GM11168 (cell line): ENCODE data around the gene CDC14A.
"Not testable (repeated sequence)": the region's sequence is repeated elsewhere in the genome, so short reads cannot be mapped to it uniquely, and the experiment has no call there.

ENCODE experiments used
- in situ Hi-C: fragments of 300-500 bp; cut with MboI; formaldehyde crosslinking; loops from one replicate; pipeline ENCODE4 v1.12.0; 2022; ENCODE audit warnings: low sequenced_read_pairs; ENCODE audit not compliant: unreplicated experiment

The CDC14A gene, protein sequence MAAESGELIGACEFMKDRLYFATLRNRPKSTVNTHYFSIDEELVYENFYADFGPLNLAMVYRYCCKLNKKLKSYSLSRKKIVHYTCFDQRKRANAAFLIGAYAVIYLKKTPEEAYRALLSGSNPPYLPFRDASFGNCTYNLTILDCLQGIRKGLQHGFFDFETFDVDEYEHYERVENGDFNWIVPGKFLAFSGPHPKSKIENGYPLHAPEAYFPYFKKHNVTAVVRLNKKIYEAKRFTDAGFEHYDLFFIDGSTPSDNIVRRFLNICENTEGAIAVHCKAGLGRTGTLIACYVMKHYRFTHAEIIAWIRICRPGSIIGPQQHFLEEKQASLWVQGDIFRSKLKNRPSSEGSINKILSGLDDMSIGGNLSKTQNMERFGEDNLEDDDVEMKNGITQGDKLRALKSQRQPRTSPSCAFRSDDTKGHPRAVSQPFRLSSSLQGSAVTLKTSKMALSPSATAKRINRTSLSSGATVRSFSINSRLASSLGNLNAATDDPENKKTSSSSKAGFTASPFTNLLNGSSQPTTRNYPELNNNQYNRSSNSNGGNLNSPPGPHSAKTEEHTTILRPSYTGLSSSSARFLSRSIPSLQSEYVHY

DNA sequence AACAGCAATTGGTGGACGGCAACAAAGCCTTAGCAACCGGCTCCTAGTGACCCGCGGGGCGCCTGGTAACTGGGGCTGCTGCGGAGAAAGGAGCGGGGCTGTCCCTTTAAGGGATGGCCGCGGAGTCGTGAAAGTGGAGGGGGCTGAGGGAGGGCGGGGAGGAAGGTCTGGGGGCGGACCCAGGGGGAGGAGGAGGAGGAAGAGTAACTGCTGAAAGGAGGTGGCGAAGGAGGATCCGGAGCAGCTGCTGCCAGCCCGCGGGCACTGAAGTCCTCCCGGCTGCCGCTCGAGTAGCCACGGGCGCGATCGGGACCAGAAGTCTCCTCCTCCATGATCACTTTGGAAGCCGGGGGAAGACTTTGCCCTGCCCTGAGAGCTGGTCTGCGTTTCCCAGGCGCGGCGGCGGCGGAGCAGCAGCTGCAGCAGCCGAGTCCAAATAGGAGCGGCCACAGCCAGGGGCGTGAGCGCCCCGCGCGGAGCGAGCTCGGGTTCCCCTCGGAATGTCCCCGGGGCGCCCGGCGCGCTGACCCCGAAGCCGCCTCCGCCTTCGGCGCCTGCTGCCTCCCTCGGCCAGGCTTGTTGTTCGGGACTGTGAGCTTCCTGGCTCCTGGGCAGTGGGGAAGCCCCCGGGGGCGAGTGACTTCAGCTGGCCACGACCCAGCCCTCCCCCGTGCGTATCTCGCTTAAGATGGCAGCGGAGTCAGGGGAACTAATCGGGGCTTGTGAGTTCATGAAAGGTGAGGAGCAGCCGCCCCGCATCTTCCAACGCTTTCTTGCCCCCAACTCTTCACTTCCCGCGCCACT is at the start of gene CDC14A:
TSS of gene CDC14A (plus strand) at position 240 of the 804 bp plus-strand sequence. CDS start at position 689, 449 bp downstream.
- in situ Hi-C loops = no loop called here

DNA sequence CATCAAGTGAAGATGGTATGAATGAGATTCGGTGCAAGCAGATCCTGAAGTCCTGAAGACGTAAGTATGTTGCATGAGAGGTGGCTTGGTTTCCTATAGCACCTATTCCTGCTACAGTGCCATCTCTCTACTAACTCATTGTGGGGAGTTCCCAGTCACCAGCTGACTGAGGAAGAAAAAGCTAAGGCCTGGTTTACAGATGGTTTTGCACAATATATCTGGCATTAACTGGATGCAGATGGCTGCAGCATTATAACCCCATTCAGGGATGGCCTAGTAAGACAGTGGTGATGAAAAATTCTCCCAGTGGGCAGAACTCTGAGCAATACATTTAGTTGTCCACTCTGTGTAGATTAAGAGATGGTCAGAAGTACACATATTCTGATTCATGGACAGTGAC is 49.6 kb upstream of the CDC14A start:
- in situ Hi-C loops = no loop called here

DNA sequence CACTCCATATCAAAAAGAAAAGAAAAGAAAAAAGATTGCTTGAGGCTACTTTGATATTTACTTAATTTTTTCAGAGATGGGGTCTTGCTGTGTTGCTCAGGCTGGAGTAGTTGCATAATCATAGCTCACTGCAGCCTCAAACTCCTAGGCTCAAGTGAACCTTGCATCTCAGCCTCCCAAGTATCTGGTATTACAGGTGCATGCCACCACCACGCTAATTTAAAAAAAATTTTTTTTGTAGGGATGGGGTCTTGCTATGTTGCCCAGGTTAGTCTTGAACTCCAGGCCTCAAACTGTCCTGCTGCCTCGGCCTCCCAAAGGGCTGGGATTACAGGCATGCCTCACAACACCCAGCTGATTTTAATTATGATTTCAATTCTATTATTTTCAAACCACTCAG is 48.1 kb upstream of the CDC14A start:
- in situ Hi-C loops = no loop called here

DNA sequence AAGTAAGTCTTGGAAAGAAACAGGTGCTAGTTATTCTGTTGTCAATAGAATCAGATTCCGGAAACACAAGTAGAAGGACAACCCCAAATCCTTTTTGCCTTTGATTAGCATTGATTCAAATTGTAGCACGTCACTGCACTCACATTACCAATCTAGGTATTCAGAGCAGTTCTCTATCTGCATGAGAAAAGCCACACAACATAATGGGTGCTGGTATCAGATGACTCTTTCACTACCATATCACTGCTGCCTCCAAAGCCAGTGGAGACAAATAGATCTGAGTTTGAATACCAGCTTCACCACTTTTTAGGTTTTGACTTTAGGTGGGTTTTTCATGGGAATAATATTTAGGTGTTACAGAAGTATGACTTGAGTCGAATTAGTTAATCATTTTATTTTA is 47.4 kb upstream of the CDC14A start:
- in situ Hi-C loops = no loop called here

DNA sequence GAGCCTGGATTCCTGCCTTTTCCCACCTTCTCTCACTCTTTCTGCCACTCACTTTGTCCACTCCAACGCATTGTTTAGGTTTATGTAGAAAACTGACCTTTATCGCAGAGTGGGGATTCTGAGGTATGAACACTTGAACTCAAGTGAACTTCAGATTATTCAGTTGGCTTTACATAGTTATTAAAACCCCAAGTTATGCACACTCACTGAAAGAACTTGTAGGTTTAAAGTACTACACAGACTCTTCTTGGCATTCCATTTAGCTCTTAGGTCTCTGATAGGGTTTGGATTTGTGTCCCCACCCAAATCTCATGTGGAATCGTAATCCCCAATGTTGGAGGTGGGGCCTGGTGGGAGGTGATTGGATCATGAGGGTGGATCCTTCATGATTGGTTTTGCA is 46.4 kb upstream of the CDC14A start:
- in situ Hi-C loops = no loop called here

DNA sequence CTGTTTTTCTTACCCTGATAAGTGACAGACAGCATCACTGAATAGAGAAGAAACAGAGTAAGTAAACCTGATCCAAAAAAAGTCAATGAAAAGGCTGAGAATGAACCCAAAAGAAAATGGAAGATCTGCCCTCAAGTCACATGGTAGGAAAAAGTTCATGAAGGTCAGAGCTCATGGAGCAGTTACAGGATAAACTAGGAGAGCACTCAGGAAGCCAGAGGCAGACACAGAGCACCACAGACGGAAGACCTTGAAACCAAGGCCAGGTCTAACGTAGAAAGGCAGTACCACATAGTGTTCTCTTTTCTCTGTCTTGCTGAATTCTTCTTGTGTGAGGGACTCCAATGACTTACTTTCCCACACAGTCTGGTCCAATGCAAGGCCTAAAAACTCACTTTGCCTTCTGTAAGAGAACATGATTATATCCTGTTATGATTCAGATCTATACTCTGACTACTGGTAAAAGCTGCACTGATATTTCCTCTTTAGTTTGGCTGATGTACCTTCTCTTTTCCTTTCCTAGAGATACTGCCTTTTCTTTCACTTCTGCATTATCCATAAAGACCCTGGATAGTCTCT is 45.5 kb upstream of the CDC14A start:
- in situ Hi-C loops = no loop called here

DNA sequence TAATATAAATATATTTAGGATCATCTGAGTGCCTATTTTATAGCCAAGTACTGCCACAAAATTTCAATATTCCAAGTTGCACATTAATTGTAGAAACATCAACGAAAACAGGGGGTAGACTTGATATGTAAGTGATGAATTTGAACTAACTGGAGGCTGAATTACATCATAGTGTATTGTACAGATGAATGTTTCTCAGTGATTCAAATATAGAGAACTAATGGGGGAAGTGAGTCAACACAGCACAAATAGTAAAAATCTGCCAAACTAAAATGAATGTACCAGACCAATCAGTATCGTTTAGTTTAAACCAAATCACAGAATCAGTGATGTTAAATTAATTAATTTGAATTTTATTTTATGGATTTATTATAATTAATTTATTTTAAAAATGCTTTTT is 43.5 kb upstream of the CDC14A start:
- in situ Hi-C loops = no loop called here

DNA sequence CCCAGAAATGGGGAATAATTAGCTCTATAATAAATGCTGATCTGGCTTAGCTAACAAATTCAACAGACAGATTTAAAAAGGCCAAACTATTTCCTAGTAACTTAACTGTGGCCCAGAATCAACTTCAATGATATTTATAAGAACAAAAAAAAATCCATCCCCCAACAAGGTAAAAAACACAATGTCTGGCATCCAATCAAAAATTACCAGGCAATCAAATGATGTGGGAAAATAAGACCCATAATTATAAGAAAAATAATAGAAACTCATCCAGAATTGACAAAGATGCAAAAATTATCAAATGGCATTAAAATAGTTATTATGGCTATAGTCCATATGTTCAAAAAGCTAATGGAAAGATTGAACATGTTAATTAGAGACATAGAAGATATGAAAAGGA is 42.4 kb upstream of the CDC14A start:
- in situ Hi-C loops = no loop called here

DNA sequence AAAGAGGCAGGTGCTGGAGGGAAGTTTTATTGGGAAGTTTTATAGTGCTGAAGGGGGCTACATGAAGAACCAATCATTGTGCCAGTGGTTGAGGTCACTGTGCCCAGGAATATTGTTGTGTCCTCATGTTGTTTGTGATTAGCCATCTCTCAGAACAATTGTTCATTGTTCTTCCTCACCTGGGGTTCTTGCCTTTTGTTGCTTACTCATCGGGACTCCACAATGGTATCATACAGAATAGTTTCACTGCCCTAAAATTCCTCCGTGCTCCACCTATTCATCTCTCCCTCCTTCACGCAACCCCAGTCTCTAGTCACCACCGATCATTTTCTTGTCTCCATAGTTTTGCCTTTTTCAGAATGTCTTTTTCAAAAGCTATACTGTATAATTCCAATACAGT is 38.9 kb upstream of the CDC14A start:
- in situ Hi-C loops = no loop called here

DNA sequence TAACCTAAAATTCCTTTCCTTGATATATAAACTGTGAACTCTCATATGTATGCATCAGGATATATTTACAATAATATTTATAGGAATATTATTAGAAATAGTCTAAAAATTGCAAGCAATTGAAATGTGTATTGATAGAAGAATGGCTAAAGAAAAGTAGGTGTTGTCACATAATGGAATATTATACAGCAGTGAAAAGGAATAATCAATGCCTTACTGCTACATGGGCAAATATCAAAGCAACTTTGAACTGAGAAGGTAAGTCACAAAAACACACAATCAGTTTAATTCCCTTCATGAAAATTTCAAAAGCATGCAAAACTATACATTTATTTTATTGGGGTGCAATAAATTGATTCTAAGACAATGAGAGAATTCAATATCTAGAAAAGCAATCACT is 35.7 kb upstream of the CDC14A start:
- in situ Hi-C loops = no loop called here

DNA sequence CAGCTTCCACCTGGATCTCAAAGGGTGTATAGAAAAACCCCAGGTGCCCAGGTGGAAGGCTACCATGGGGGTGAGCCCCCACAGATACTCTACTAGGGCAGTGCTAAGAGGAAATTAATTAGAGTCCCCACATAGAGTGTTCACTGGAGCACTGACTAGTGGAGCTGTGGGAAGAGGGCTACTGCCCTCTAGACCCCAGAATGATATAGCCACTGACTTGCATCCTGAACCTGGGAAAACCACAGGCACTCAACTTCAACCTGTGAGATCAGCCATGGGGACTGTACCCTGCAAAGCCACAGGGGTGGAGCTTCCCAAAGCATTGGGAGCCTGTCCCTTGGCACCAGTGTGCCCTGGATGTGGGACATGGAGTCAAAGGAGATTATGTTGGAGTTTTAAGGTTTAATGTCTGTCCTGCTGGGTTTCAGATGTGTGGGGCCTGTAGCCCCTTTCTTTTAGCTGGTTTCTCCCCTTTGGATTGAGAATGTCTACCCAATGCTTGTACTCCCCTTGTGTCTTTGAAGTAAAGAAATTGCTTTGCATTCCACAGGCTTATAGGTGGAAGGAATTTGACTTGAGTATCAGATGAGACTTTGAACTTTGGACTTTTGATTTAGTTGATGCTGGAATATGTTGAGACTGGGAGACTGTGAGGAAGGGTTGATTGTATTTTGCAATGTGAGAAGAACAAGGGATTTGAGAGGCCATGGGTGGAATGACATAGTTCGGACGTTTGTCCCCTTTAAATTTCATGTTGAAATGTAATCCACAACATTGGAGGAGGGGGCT is 31.8 kb upstream of the CDC14A start:
- in situ Hi-C loops = no loop called here

DNA sequence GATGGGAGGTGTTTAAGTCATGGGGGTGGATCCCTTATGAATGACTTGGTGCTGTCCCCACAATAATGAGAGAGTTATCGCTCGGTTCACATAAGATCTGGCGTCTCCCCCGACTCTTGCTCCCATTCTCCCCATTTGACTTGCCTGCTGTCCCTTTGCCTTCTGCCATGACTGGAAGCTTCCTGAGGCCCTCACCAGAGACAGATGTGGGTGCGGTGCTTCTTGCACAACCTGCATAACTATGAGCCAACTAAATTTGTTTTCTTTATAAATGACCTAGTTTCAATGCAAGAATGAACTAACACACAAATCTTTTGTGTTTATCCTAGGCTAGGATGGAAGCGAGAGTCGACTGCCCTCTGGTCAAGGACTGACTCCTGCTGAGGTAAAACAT is 31.2 kb upstream of the CDC14A start:
- in situ Hi-C loops = no loop called here

DNA sequence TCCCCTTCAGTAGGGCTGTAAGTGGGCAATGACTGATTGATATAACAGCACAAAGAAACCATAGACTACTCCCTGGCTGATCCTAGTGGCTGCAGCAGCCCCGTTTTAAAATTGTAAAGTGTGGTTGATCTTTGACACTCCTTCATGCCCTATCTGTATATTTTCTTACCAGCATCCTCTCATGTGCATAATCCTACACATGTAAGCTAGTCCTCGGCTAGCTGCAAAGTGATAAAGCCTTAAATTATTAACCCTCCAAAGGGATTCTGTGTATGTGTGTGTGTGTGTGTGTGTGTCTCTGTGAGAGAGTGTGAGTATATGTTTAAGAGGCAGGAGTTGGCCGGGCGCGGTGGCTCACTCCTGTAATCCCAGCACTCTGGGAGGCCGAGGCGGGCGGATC is 30.8 kb upstream of the CDC14A start:
- in situ Hi-C loops = no loop called here

DNA sequence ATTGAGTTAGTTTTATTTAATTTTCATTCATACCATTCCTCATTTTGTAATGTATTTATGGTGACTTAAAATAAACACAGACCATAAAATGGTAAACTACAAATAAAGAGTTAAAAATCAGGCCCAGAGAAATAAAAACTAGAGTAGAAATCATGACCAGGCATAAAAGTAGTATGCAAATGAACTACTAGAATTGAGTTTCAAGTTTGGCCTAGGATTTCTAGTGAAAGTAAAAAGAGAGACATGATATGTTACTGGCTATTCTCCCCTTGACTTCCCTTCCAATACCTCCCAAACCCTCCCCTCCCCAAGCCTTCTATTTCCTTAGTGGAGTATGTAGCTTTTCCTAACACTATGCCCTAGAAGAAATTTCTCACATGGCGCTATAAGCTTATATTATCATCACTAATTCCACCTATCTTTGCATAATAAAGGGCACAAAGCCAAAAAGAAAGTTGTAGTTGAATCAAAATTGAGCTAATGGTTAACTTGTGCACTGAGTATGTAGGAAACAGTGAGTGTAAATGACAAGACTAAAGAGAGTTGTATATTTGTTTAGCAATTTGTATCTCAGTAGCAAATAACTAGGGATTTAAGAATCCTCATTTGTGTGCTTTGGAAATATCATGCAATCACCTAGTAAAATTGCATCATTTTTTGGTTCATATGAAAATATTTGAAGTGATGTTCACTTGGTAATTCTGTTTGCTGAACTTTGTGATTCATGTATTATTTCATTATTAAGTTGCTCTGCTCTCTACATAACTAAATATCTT is 29.7 kb upstream of the CDC14A start:
- in situ Hi-C loops = no loop called here

DNA sequence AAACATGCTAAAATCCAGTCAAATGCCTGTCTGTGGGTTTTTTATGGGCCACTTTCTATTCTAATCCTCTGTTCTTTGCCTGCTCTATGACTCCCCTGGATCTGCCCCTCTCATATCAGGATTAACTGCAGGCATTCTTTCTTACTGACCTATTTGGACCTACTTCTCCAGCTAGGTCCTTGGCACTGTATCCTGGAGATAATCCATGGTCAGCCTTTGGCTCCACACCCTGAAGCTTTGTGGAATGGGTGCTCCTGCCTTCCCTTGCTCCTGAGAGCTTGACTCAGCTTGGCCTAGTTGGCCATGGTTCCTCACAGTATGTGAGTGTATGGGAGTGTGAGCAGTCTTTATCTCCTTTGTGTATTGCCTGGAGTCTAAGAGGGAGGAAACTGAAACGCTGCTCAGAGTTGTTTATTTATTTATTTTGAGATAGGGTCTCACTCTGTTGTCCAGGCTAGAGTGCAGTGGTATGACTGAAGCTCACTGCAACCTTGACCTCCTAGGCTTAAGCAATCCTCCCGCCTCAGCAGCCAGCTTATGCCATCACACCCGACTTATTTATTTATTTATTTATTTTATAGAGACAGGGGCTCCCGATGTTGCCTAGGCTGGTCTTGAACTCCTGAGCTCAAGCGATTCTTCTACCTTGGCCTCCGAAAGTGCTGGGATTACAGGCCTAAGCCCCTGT is 28.7 kb upstream of the CDC14A start:
- in situ Hi-C loops = no loop called here

DNA sequence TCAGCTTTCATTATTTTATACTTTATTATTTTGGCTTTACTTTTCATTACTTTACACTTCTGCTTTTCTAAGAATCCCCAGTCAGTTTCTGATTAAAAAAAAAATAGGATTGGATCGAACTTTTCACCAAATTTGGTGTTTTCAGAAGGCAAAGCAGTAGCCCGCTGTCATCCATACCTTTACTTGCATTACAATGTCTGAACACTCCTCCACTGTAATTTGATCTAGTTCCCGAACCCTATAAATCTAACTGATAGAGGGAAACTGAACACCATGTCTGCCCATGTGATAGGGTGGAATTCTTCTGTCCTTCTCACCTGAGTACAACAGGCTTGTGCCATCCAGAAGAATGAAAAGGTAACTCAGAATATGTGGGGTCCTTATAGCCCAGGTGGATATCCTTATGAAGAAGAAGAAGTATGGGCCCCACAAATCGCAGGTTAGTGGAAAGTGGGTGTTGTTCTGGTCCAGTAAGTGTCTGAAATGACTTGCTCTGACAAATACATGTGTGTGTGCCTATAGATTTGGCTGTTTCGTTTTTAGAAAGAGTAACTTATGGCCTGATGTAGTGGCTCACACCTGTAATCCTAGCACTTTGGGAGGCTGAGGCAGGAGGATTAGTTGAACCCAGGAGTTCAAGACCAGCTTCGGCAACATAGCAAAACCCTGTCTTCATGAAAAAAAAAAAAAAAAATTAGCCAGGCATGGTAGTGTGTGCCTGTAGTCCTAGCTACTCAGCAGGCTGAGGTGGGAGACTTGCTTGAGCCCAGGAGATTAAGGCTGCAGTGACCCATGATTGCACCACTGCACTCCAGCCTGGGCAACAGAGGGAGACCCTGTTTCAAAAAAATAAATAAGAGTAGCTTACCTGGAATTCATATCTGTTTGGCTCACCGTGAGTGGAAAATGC is 26.6 kb upstream of the CDC14A start:
- in situ Hi-C loops = no loop called here

DNA sequence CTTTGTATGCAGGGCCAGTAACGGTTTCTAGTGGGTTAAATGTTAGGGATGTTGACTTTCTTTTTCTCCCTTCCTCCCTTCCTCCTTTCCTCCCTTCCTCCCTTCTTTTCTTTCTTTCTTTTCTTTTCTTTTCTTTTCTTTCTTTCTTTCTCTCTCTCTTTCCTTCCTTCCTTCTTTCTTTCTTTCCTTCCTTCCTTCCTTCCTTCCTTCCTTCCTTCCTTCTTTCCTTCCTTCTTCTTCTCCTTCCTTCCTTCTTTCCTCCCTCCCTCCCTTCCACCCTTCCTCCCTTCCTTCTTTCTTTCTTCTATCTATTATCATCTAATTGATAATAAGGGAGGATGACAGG is 26.0 kb upstream of the CDC14A start:
- in situ Hi-C loops = not testable (repeated sequence)

DNA sequence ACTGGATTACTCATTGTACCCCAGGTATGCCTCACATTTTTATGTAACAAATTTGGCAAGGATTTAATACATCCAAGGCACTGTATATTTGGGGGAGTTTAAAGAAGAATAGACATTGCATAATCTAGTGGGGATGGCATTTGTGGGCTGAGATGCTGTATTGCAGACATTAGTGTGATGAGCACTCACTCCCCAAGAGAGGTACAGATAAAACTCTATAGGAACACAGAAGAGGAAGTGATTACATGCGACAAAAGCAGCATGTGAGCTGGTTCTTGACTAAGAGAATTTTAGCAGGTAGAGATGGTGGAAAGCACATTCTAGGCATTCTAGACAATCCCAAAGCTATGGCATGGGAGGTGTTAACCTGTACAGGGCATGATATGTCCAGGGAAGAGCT is 24.2 kb upstream of the CDC14A start:
- in situ Hi-C loops = no loop called here
